GF-D8 (cell line): Measurements from ENCODE around the gene BATF3.
A peak's percentile ranks its signal among the peaks of the same experiment; 100 is the strongest.

Experiments
- DNase-seq: peaks from one replicate; lab custom pipeline; 2025; lab: John Stamatoyannopoulos, UW

BATF3 gene

GRCh38 chr1:212684521-212685090 is 15.0 kb downstream of the BATF3 start:
- no peak for DNase-seq

GRCh38 chr1:212684076-212684475 is 15.6 kb downstream of the BATF3 start:
- no peak for DNase-seq

GRCh38 chr1:212683357-212683722 is 16.3 kb downstream of the BATF3 start:
- DNase-seq, result peak; percentile 80

- DNase-seq, result no peak
Observed at GRCh38 chr1:212680680-212681389, 18.8 kb downstream of the BATF3 start.

GRCh38 chr1:212678456-212679410 is 20.9 kb downstream of the BATF3 start:
- DNase-seq, result no peak

- no peak for DNase-seq
Observed at GRCh38 chr1:212677573-212677972, 22.1 kb downstream of the BATF3 start.

GRCh38 chr1:212677136-212677535 is 22.5 kb downstream of the BATF3 start:
- no peak for DNase-seq

- no peak for DNase-seq
Observed at GRCh38 chr1:212675675-212676074, 24.0 kb downstream of the BATF3 start.

GRCh38 chr1:212674872-212675271 is 24.8 kb downstream of the BATF3 start:
- no peak for DNase-seq

GRCh38 chr1:212671342-212672031 is 28.2 kb downstream of the BATF3 start:
- peak; percentile 82 for DNase-seq

- DNase-seq, result no peak
Observed at GRCh38 chr1:212670882-212671281, 28.8 kb downstream of the BATF3 start.

- no peak for DNase-seq
Observed at GRCh38 chr1:212670301-212670700, 29.3 kb downstream of the BATF3 start.

GRCh38 chr1:212669600-212669999 is 30.0 kb downstream of the BATF3 start:
- no peak for DNase-seq

GRCh38 chr1:212669102-212669501 is 30.5 kb downstream of the BATF3 start:
- peak; percentile 48 for DNase-seq

GRCh38 chr1:212668477-212668876 is 31.2 kb downstream of the BATF3 start:
- no peak for DNase-seq

- DNase-seq, result no peak
Observed at GRCh38 chr1:212667223-212668139, 32.2 kb downstream of the BATF3 start.

- DNase-seq, result no peak
Observed at GRCh38 chr1:212666116-212666775, 33.4 kb downstream of the BATF3 start.

- DNase-seq, result peak; percentile 28
Observed at GRCh38 chr1:212665241-212666115, 34.2 kb downstream of the BATF3 start.

GRCh38 chr1:212664409-212665199 is 35.0 kb downstream of the BATF3 start:
- no peak for DNase-seq
